OCI-LY7 (cell line): Measurements from ENCODE around the gene KCTD21. TPM values are rescaled to one million over a fixed set of nuclear protein-coding genes. Genes with fewer than 3 reads are reported as not detected.

ENCODE experiments used
- BruUV-seq: library from RNA; stranded (reverse); fragments of 400-500 nt; replicated peaks from 2 replicates; lab custom pipeline; 2021; lab: Mats Ljungman, UMichigan
- CTCF ChIA-PET: fragments of 300-600 bp; sonication (Branson Sonifier 250); formaldehyde crosslinking; loops from one replicate; lab custom pipeline; 2022; ENCODE audit warnings: antibody characterized with exemption; ENCODE audit not compliant: unreplicated experiment; lab: Charles Lee
- POLR2A ChIA-PET: fragments of 300-600 bp; sonication (Branson Sonifier 250); formaldehyde crosslinking; loops from one replicate; lab custom pipeline; 2022; ENCODE audit warnings: antibody characterized with exemption; lab: Charles Lee
- DNase-seq: peaks from one replicate; pipeline ENCODE4 v3.0.0-alpha.2; 2015; ENCODE audit warnings: low spot score
- H2AFZ ChIP-seq: fragments of 200-600 bp; sonication (generic), shearing (Covaris generic); 2 replicates; pipeline ENCODE4 v1.6.1; 2014; ENCODE audit warnings: mild to moderate bottlenecking, antibody characterized with exemption, low read length, moderate library complexity
- H3K27ac ChIP-seq: fragments of 200-600 bp; sonication (generic); 2 replicates; pipeline ENCODE4 v1.5.1; 2014; ENCODE audit warnings: mixed run types, low read depth, mild to moderate bottlenecking, moderate library complexity, low read length, inconsistent platforms; ENCODE audit not compliant: poor library complexity, severe bottlenecking
- H3K36me3 ChIP-seq: fragments of 200-600 bp; sonication (generic); 2 replicates; pipeline ENCODE4 v1.6.1; 2014; ENCODE audit warnings: mild to moderate bottlenecking, antibody characterized with exemption, low read length, moderate library complexity, mixed read lengths; ENCODE audit not compliant: insufficient read depth
- H3K4me1 ChIP-seq: fragments of 200-600 bp; sonication (generic); 2 replicates; pipeline ENCODE4 v1.5.1; 2014; ENCODE audit warnings: mild to moderate bottlenecking, low read length; ENCODE audit not compliant: insufficient read depth, poor library complexity, severe bottlenecking
- H3K4me2 ChIP-seq: fragments of 200-600 bp; sonication (generic); 2 replicates; pipeline ENCODE4 v1.6.1; 2014; ENCODE audit warnings: mild to moderate bottlenecking, low read length
- H3K4me3 ChIP-seq: fragments of 200-600 bp; sonication (generic); 2 replicates; pipeline ENCODE4 v1.5.1; 2014; ENCODE audit warnings: mild to moderate bottlenecking, low read depth, low read length; ENCODE audit not compliant: poor library complexity, severe bottlenecking
- H3K79me2 ChIP-seq: fragments of 200-600 bp; sonication (generic); 2 replicates; pipeline ENCODE4 v1.6.1; 2016; ENCODE audit warnings: low read depth, mild to moderate bottlenecking, low read length, moderate library complexity, mixed read lengths; ENCODE audit not compliant: insufficient read depth
- H3K9me2 ChIP-seq: fragments of 200-600 bp; sonication (generic); 2 replicates; pipeline ENCODE4 v1.6.1; 2016; ENCODE audit warnings: mild to moderate bottlenecking, low read length, mixed read lengths; ENCODE audit not compliant: insufficient read depth
- H3K9me3 ChIP-seq: fragments of 200-600 bp; sonication (generic); 2 replicates; pipeline ENCODE4 v1.6.1; 2014; ENCODE audit warnings: mild to moderate bottlenecking, mixed run types, low read length, mixed read lengths
- H4K20me1 ChIP-seq: fragments of 200-600 bp; sonication (generic); 2 replicates; pipeline ENCODE4 v1.6.1; 2014; ENCODE audit warnings: mild to moderate bottlenecking, antibody characterized with exemption, low read length, moderate library complexity, mixed read lengths; ENCODE audit not compliant: insufficient read depth
- CTCF ChIP-seq: fragments of 200-600 bp; sonication (generic); conservative IDR thresholded peaks from 2 replicates; pipeline ENCODE4 v1.5.1; 2014; ENCODE audit warnings: mild to moderate bottlenecking, antibody characterized with exemption, low read length, moderate library complexity, mixed read lengths
- EZH2phosphoT487 ChIP-seq: fragments of 200-600 bp; sonication (generic); IDR thresholded peaks from 2 replicates; pipeline ENCODE4 v1.6.1; 2018; ENCODE audit warnings: low read depth, borderline replicate concordance, mild to moderate bottlenecking, mixed run types, antibody characterized with exemption, low read length, moderate library complexity, mixed read lengths
- intact Hi-C: fragments of 100-400 bp; cut with micrococcal nuclease; formaldehyde crosslinking; loops from one replicate; pipeline ENCODE4 v1.10.0; 2022; ENCODE audit not compliant: unreplicated experiment
- total RNA-seq, 2 experiments: library from RNA; depleted of rRNA in 1 of 2; stranded (reverse); fragments of >200 nt in 1 of 2; shearing (Covaris generic) in 1 of 2; gene quantifications; 2 replicates each; pipeline ENCODE4 v1.2.3, GENCODE V29; 2014 to 2022

The KCTD21 gene
- total RNA-seq, 2 experiments from 2014 or later, result 1.5 to 2.5 TPM

GRCh38 chr11:78209478-78209877, 21.1 kb upstream of the KCTD21 start:
- no peaks in the 10 kb centered on the region for H3K79me2 ChIP-seq
- H3K4me3 ChIP-seq, result no peak overlapping the region
- intact Hi-C loops, result no loop called here
- no peaks in the 10 kb centered on the region for H3K9me2 ChIP-seq
- ChIA-PET CTCF (no interaction called here), POLR2A (no interaction called here)
- H2AFZ ChIP-seq, result no peak overlapping the region
- TF ChIP-seq CTCF, result no peak
- TF ChIP-seq EZH2phosphoT487, result no peak
- no peak overlapping the region for H3K4me2 ChIP-seq
- H3K27ac ChIP-seq, result no peak overlapping the region
- no peaks in the 10 kb centered on the region for H4K20me1 ChIP-seq
- no peaks in the 10 kb centered on the region for H3K36me3 ChIP-seq
- no TSS peak for BruUV-seq
- H3K9me3 ChIP-seq, result no peaks in the 10 kb centered on the region
- no peak for DNase-seq
- no peaks in the 10 kb centered on the region for H3K4me1 ChIP-seq

- Histone ChIP-seq H3K4me1 (no peaks in the 10 kb centered on the region), H3K4me3 (no peak overlapping the region), H3K36me3 (no peaks in the 10 kb centered on the region), H3K4me2 (no peak overlapping the region), H4K20me1 (no peaks in the 10 kb centered on the region), H3K9me3 (no peaks in the 10 kb centered on the region), H3K79me2 (no peaks in the 10 kb centered on the region), H3K9me2 (no peaks in the 10 kb centered on the region), H3K27ac (no peak overlapping the region), H2AFZ (no peak overlapping the region)
- intact Hi-C loops, result no loop called here
- TF ChIP-seq EZH2phosphoT487 (no peak), CTCF (no peak)
- BruUV-seq, result no TSS peak
- POLR2A ChIA-PET, result no interaction called here
- no peak for DNase-seq
- CTCF ChIA-PET, result no interaction called here
Measured at GRCh38 chr11:78208257-78209165, 20.1 kb upstream of the KCTD21 start.
